ENCODE data around the gene EBP. TPM values are rescaled to one million over a fixed set of nuclear protein-coding genes. Genes with fewer than 3 reads are reported as not detected.

The EBP gene
- polyA plus RNA-seq, 1 experiment: 36.1 TPM

DNA sequence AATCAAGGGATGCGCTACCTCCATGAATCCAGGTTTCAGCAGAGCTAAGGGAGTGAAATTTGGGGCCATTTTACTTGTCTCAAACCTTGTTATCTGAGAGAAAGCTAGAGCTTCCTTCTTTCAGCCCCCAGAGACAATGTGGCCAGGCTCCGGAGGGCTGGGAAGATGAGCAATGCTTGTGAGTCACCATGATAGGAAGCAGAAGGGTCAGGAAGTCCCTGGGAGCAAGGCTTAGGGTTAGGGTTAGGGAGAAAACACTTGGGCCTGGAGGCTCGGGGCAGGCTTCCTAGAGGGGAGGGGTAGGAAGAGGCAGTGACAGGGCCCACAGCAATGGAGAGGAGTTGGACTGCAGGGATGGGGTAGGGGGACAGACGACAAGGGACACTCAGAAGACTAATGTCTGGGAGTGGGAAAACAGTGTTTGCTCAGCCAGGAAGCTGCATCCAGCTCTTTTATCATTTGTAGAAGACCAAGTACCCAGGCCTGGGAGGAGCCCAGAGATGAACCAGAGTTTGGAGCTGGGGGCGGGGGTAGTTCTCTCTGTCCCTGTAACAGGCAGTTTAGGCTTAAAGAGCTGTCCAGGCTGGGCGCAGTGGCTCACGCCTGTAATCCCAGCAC is 29.2 kb upstream of the EBP start:
- Histone ChIP-seq H3K36me3 (ENCODE audit: control insufficient read depth, insufficient read depth, low read length) (no peaks in the 10 kb centered on the region), H3K4me3 (ENCODE audit: low read depth, low read length) (no peak overlapping the region), H3K27me3 (ENCODE audit: control insufficient read depth, insufficient read depth, low read length) (no peaks in the 10 kb centered on the region)
- ChIA-PET CTCF (interaction anchor here (1.1 to 3.2 kb wide), 3 partner anchors 18 to 466 kb away, joined by 3 to 25 read pairs (median 5); no protein-coding TSS in a partner anchor), POLR2A (no interaction called here)
- TF ChIP-seq, protein P1, sequence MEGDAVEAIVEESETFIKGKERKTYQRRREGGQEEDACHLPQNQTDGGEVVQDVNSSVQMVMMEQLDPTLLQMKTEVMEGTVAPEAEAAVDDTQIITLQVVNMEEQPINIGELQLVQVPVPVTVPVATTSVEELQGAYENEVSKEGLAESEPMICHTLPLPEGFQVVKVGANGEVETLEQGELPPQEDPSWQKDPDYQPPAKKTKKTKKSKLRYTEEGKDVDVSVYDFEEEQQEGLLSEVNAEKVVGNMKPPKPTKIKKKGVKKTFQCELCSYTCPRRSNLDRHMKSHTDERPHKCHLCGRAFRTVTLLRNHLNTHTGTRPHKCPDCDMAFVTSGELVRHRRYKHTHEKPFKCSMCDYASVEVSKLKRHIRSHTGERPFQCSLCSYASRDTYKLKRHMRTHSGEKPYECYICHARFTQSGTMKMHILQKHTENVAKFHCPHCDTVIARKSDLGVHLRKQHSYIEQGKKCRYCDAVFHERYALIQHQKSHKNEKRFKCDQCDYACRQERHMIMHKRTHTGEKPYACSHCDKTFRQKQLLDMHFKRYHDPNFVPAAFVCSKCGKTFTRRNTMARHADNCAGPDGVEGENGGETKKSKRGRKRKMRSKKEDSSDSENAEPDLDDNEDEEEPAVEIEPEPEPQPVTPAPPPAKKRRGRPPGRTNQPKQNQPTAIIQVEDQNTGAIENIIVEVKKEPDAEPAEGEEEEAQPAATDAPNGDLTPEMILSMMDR (IDR thresholded peaks at IDR 0.05; ENCODE audit: insufficient read depth, low read depth, low read length): no peak
- no peak for DNase-seq (ENCODE audit: low read depth)

DNA sequence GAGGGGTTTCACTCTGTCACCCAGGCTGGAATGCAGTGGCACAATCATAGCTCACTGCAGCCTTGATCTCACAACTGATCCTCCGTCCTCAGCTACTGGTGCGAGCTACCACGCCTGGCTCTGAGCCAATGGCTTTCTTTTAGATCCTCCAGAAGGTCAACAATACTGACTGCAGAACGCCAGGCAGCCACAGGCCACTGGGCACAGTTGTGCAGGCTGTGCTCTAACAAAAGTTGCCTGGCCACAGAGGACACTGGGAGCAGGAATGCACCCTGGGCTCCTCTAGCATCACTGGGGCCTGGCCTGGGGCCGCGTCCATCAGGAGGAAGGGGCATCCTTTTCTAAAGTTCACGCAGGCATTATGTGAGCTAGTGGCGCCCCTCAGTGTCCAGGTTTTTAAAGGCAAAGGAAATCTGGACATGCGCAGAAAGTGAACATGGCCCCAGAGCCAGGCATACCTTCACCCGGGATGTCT is 27.7 kb upstream of the EBP start:
- TF ChIP-seq, protein P1 (IDR thresholded peaks at IDR 0.05; ENCODE audit: insufficient read depth, low read depth, low read length): peak; percentile 21; the same call in 1 of the 2 replicates
- CTCF ChIA-PET: interaction anchor here (0.8 to 3.2 kb wide), 7 partner anchors 8 to 467 kb away, joined by 3 to 25 read pairs (median 4); no protein-coding TSS in a partner anchor
- POLR2A ChIA-PET: no interaction called here
- no peaks in the 10 kb centered on the region for H3K27me3 ChIP-seq (ENCODE audit: control insufficient read depth, insufficient read depth, low read length)
- H3K4me3 ChIP-seq (ENCODE audit: low read depth, low read length): no peak overlapping the region
- H3K36me3 ChIP-seq (ENCODE audit: control insufficient read depth, insufficient read depth, low read length): no peaks in the 10 kb centered on the region
- DNase-seq (ENCODE audit: low read depth): no peak

- Histone ChIP-seq H3K36me3 (ENCODE audit: control insufficient read depth, insufficient read depth, low read length) (no peaks in the 10 kb centered on the region), H3K4me3 (ENCODE audit: low read depth, low read length) (no peak overlapping the region), H3K27me3 (ENCODE audit: control insufficient read depth, insufficient read depth, low read length) (no peaks in the 10 kb centered on the region)
- TF ChIP-seq, protein P1 (IDR thresholded peaks at IDR 0.05; ENCODE audit: insufficient read depth, low read depth, low read length): no peak
- ChIA-PET POLR2A (no interaction called here), CTCF (no interaction called here)
- DNase-seq (ENCODE audit: low read depth): no peak
Measured at GRCh38 chrX:48496660-48497059, 24.9 kb upstream of the EBP start.

DNA sequence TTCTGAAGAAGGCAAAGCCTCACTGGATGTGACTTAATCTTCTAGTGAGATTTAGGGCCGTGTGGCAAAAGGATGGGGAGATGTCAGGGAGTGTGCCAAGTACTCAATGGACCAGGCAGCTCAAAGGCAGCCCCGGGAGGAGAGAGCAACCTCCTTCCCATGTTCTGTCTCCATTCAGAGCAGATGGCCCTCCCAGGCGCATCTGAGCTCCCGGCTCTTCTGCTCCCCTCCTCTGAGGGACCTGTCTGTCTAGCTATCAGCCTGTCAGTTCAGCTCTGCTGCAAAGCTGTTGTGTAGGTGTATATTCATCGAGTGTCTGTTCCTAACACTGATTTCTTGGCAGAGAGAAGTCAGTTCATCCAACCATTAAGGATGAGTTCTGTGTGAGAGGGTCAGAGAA is 23.7 kb upstream of the EBP start:
- Histone ChIP-seq H3K36me3 (ENCODE audit: control insufficient read depth, insufficient read depth, low read length) (no peaks in the 10 kb centered on the region), H3K27me3 (ENCODE audit: control insufficient read depth, insufficient read depth, low read length) (no peaks in the 10 kb centered on the region), H3K4me3 (ENCODE audit: low read depth, low read length) (no peak overlapping the region)
- DNase-seq (ENCODE audit: low read depth): no peak
- TF ChIP-seq, protein P1 (IDR thresholded peaks at IDR 0.05; ENCODE audit: insufficient read depth, low read depth, low read length): no peak
- ChIA-PET POLR2A (no interaction called here), CTCF (no interaction called here)

DNA sequence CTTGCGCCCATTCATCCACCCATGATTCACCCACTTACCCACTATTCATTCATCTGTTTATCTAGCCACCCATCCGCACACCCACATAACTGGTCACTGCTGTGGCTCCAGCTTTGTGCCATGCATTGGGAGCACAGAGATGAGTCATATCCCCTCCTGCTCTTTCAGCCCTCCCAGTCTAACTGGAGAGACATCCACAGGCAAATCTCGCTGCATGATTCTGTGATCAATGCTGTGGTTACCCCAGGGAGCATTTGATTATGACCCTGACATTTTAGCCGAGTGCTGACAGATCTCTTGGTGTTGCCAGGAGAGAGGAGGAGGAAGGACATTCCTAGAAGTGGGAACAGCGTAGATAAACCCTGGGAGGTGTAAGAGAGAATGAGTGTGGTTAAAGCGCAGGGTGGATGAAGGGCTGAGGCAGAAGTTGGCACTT is 23.2 kb upstream of the EBP start:
- ChIA-PET CTCF (no interaction called here), POLR2A (no interaction called here)
- TF ChIP-seq, protein P1 (IDR thresholded peaks at IDR 0.05; ENCODE audit: insufficient read depth, low read depth, low read length): no peak
- H3K36me3 ChIP-seq (ENCODE audit: control insufficient read depth, insufficient read depth, low read length): no peaks in the 10 kb centered on the region
- H3K27me3 ChIP-seq (ENCODE audit: control insufficient read depth, insufficient read depth, low read length): no peaks in the 10 kb centered on the region
- H3K4me3 ChIP-seq (ENCODE audit: low read depth, low read length): no peak overlapping the region
- DNase-seq (ENCODE audit: low read depth): no peak

Data from BJ (cell line).